ENCODE results near the gene MFSD11. TPM values are rescaled to one million over a fixed set of nuclear protein-coding genes. Genes with fewer than 3 reads are reported as not detected.

Gene MFSD11
- total and polyA plus RNA-seq, 2 of the 4 experiments (the other 2 are of a cell fraction), result 12.3 to 16.1 TPM

GRCh38 chr17:76716146-76716838, 21.6 kb upstream of the MFSD11 start (continued):
- TF ChIP-seq RCOR1 (IDR thresholded peaks at IDR 0.05; ENCODE audit: insufficient replicate concordance, low read length) (no peak), FOS (IDR thresholded peaks at IDR 0.05; ENCODE audit: low read depth, low read length) (peak; percentile 59), POLR2A (IDR thresholded peaks at IDR 0.05; ENCODE audit: low read depth, low read length) (peak; percentile 59; the same call in 1 of the 2 replicates)

- peak overlapping the region; percentile 20 for H3K4me2 ChIP-seq (ENCODE audit: low read depth, low read length)
- peak overlapping the region; percentile 86 for H3K27ac ChIP-seq (ENCODE audit: insufficient read depth, low read length)
- H3K14ac ChIP-seq (replicated peaks; ENCODE audit: low read depth, low read length), result peak overlapping the region; percentile 83
- DNase-seq, result peak; percentile 93
- peak overlapping the region; percentile 9; the same call in 1 of the 2 replicates for H3K9ac ChIP-seq (ENCODE audit: low read depth, low read length)
- intact Hi-C loops (cut with micrococcal nuclease) (loop anchor here (1.0 kb wide), 1 partner anchor 9 kb away; the partner anchor contains the start of genes JMJD6 and METTL23), dilution Hi-C loops (cut with HindIII; ENCODE audit: low sequenced_read_pairs, unreplicated experiment) (no loop called here), in situ Hi-C loops (cut with MboI; ENCODE audit: low sequenced_read_pairs) (no loop called here)
- H3K23ac ChIP-seq (ENCODE audit: low read depth, low read length), result peak overlapping the region; percentile 92; the same call in 1 of the 2 replicates
- CTCF ChIA-PET, result interaction anchor here (0.9 kb wide), 1 partner anchor 35 kb away, joined by 4 read pairs; no protein-coding TSS in a partner anchor
- WGBS, 2 experiments (ENCODE audit: extremely low coverage in 2 of 2, insufficient read length in 1 of 2), result no CpG with 5 or more reads among the region's 6 CpGs
- no peak overlapping the region for H3K4me3 ChIP-seq (ENCODE audit: insufficient read depth, low read depth, low read length)
- no TSS peak for BruUV-seq (replicated peaks)
- H4K5ac ChIP-seq (ENCODE audit: low read depth, low read length), result peak overlapping the region; percentile 24
- H3K9me1 ChIP-seq (ENCODE audit: insufficient read depth, low read length), result peaks cover 7% of the 10 kb centered on the region
- H2BK15ac ChIP-seq (ENCODE audit: low read depth, low read length), result peak overlapping the region; percentile 11; the same call in 2 of the 3 replicates
- peak overlapping the region; percentile 88 for H3K4ac ChIP-seq (ENCODE audit: low read depth, low read length)
- H3K56ac ChIP-seq (ENCODE audit: extremely low read depth, insufficient read depth, low read length), result peak overlapping the region; percentile 79
- peaks cover 48 to 79% of the 10 kb centered on the region in 2 experiments for H3K79me1 ChIP-seq (ENCODE audit: low read depth in 1 of 2, low read length in 2 of 2)
- peak overlapping the region; percentile 80 for H2BK20ac ChIP-seq (ENCODE audit: low read depth, low read length)
- H3K18ac ChIP-seq (ENCODE audit: low read depth, low read length), result peak overlapping the region; percentile 59
- peaks cover 44% of the 10 kb centered on the region for H4K20me1 ChIP-seq (ENCODE audit: insufficient read depth, low read length)
- peak overlapping the region; percentile 87 for H2BK5ac ChIP-seq (ENCODE audit: low read depth, low read length, poor library complexity, severe bottlenecking)
- H4K91ac ChIP-seq (ENCODE audit: insufficient read depth, low read depth, low read length), result peak overlapping the region; percentile 70
- peak; percentile 66 for ATAC-seq (ENCODE audit: low read depth)
- H2BK120ac ChIP-seq (ENCODE audit: low read depth, low read length), result peak overlapping the region; percentile 89
- H3K27me3 ChIP-seq (ENCODE audit: control insufficient read depth, insufficient read depth, low read length), result no peaks in the 10 kb centered on the region
- H3K4me1 ChIP-seq (ENCODE audit: control insufficient read depth, insufficient read depth, low read length), result peaks cover 12% of the 10 kb centered on the region
- H3K36me3 ChIP-seq (ENCODE audit: control insufficient read depth, insufficient read depth, low read length), result peaks cover 50% of the 10 kb centered on the region
- POLR2A ChIA-PET (ENCODE audit: unreplicated experiment), result interaction anchor here (0.6 to 1.2 kb wide), 3 partner anchors 9 to 20 kb away, joined by 3 read pairs; partner anchors contain the start of genes JMJD6 and METTL23
- peak overlapping the region; percentile 88 for H2AK5ac ChIP-seq (ENCODE audit: low read depth, low read length)
- TF ChIP-seq CTCF (conservative IDR thresholded peaks at IDR 0.05; ENCODE audit: low read depth, low read length) (no peak), SMC3 (IDR thresholded peaks at IDR 0.05; ENCODE audit: low read depth, low read length) (no peak), BHLHE40 (IDR thresholded peaks at IDR 0.05; ENCODE audit: low read depth, low read length) (peak; percentile 13; the same call in 1 of the 2 replicates), RAD21 (IDR thresholded peaks at IDR 0.05; ENCODE audit: low read length) (no peak), MAZ (IDR thresholded peaks at IDR 0.05; ENCODE audit: borderline replicate concordance, low read depth, low read length) (peak; percentile 29; the same call in 1 of the 2 replicates), FOS (IDR thresholded peaks at IDR 0.05; ENCODE audit: low read depth, low read length) (peak; percentile 19; the same call in 1 of the 2 replicates), CEBPB (IDR thresholded peaks at IDR 0.05; ENCODE audit: low read depth, low read length) (peak; percentile 83), POLR2A (IDR thresholded peaks at IDR 0.05; ENCODE audit: low read depth, low read length) (peak; percentile 58)
- no peaks in the 10 kb centered on the region for H3K9me3 ChIP-seq (ENCODE audit: control insufficient read depth, insufficient read depth, low read length)
- H2AK9ac ChIP-seq (replicated peaks; ENCODE audit: low read depth, low read length, poor library complexity), result peak overlapping the region; percentile 95
- H2AFZ ChIP-seq (replicated peaks; ENCODE audit: low read length, poor library complexity), result no peak overlapping the region
- peak overlapping the region; percentile 25 to 94 for H4K8ac ChIP-seq (ENCODE audit: low read depth in 2 of 2, low read length in 2 of 2)
These were observed 21.1 kb upstream of the MFSD11 start for GRCh38 chr17:76716839-76717215.

Data from IMR-90 (cell line).